MM.1S (cell line): ENCODE data around the gene FAM107B.

Source experiments
- DNase-seq: peaks from one replicate; pipeline ENCODE4 v3.0.0-alpha.2; 2015
- H2AFZ ChIP-seq: fragments of 300-600 bp; sonication (generic); 2 replicates; pipeline ENCODE4 v1.6.0; 2016; ENCODE audit warnings: antibody characterized with exemption, low read length
- H3F3A ChIP-seq: fragments of 300-600 bp; sonication (generic); 2 replicates; pipeline ENCODE4 v1.6.1; 2016; ENCODE audit warnings: mild to moderate bottlenecking, antibody characterized with exemption, low read length, moderate library complexity, mixed read lengths; ENCODE audit not compliant: insufficient read depth
- H3K27ac ChIP-seq: fragments of 300-600 bp; sonication (generic); 2 replicates; pipeline ENCODE4 v1.5.1; 2016; ENCODE audit warnings: mild to moderate bottlenecking, low read length
- H3K27me3 ChIP-seq: fragments of 300-600 bp; sonication (generic); replicated peaks from 2 replicates; pipeline ENCODE4 v1.6.0; 2016; ENCODE audit warnings: low read length; ENCODE audit not compliant: insufficient read depth
- H3K36me3 ChIP-seq: fragments of 300-600 bp; sonication (generic); replicated peaks from 2 replicates; pipeline ENCODE4 v1.6.1; 2016; ENCODE audit warnings: mild to moderate bottlenecking, low read length, mixed read lengths; ENCODE audit not compliant: insufficient read depth
- H3K4me1 ChIP-seq: fragments of 300-600 bp; sonication (generic); 2 replicates; pipeline ENCODE4 v1.6.1; 2016; ENCODE audit warnings: low read length, mixed read lengths
- H3K4me2 ChIP-seq: fragments of 300-600 bp; sonication (generic); 2 replicates; pipeline ENCODE4 v1.6.0; 2016; ENCODE audit warnings: low read depth, low read length
- H3K4me3 ChIP-seq: fragments of 300-600 bp; sonication (generic); 2 replicates; pipeline ENCODE4 v1.5.1; 2016; ENCODE audit warnings: low read length, mixed read lengths
- H3K79me2 ChIP-seq: fragments of 300-600 bp; sonication (generic); 2 replicates; pipeline ENCODE4 v1.6.1; 2016; ENCODE audit warnings: mixed run types, low read length, mixed read lengths
- H3K9ac ChIP-seq: fragments of 300-600 bp; sonication (generic); 2 replicates; pipeline ENCODE4 v1.6.1; 2016; ENCODE audit warnings: low read length, mixed read lengths
- H3K9me2 ChIP-seq: fragments of 300-600 bp; sonication (generic); replicated peaks from 2 replicates; pipeline ENCODE4 v1.6.1; 2016; ENCODE audit warnings: mild to moderate bottlenecking, low read length, mixed read lengths; ENCODE audit not compliant: insufficient read depth
- H3K9me3 ChIP-seq: fragments of 300-600 bp; sonication (generic); replicated peaks from 2 replicates; pipeline ENCODE4 v1.6.1; 2016; ENCODE audit warnings: mild to moderate bottlenecking, low read length, mixed read lengths; ENCODE audit not compliant: insufficient read depth
- H4K20me1 ChIP-seq: fragments of 300-600 bp; sonication (generic); 2 replicates; pipeline ENCODE4 v1.6.1; 2016; ENCODE audit warnings: mild to moderate bottlenecking, low read length, moderate library complexity, mixed read lengths; ENCODE audit not compliant: insufficient read depth
- EZH2 ChIP-seq: fragments of 300-600 bp; sonication (generic); optimal IDR thresholded peaks from 2 replicates; pipeline ENCODE3; 2017; ENCODE audit warnings: low read depth, mild to moderate bottlenecking, antibody characterized with exemption, low read length, mixed read lengths
- EZH2phosphoT487 ChIP-seq: fragments of 300-600 bp; sonication (generic); IDR thresholded peaks from 2 replicates; pipeline ENCODE4 v1.6.1; 2018; ENCODE audit warnings: antibody characterized with exemption, low read length
- TF ChIP-seq, protein P1 (sequence below): fragments of 300-600 bp; sonication (generic); IDR thresholded peaks from 2 replicates; pipeline ENCODE4 v1.5.1; 2016; ENCODE audit warnings: antibody characterized with exemption, low read length, mixed read lengths

FAM107B gene

DNA sequence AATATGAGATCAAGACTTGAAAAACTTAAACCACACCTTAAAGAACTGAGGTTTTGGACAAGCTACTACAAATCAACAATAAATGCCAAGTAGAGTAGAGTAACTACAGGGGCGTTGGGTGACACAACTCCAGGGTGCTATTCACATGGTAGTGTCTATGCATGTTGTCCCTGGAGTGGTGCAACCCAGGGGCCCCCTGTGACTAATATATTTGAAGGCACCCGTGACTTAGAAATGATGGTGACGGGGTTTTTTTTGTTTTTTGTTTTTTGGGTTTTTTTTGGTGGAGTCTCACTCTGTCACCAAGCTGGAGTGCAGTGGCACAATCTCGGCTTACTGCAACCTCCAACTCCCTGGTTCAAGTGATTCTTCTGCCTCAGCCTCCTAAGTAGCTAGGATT lies 106.9 kb downstream of the FAM107B start:
- Histone ChIP-seq H3K27me3 (no peaks in the 10 kb centered on the region), H4K20me1 (no peaks in the 10 kb centered on the region), H3K9me3 (no peaks in the 10 kb centered on the region), H2AFZ (no peak overlapping the region), H3K4me3 (no peak overlapping the region), H3F3A (no peaks in the 10 kb centered on the region), H3K27ac (no peak overlapping the region), H3K9me2 (no peaks in the 10 kb centered on the region), H3K4me2 (no peak overlapping the region), H3K9ac (no peak overlapping the region), H3K4me1 (0 out of 2 replicates have a peak, but pooled peaks cover 5% of the 10 kb centered on the region), H3K36me3 (no peaks in the 10 kb centered on the region), H3K79me2 (no peaks in the 10 kb centered on the region)
- TF ChIP-seq, protein P1, sequence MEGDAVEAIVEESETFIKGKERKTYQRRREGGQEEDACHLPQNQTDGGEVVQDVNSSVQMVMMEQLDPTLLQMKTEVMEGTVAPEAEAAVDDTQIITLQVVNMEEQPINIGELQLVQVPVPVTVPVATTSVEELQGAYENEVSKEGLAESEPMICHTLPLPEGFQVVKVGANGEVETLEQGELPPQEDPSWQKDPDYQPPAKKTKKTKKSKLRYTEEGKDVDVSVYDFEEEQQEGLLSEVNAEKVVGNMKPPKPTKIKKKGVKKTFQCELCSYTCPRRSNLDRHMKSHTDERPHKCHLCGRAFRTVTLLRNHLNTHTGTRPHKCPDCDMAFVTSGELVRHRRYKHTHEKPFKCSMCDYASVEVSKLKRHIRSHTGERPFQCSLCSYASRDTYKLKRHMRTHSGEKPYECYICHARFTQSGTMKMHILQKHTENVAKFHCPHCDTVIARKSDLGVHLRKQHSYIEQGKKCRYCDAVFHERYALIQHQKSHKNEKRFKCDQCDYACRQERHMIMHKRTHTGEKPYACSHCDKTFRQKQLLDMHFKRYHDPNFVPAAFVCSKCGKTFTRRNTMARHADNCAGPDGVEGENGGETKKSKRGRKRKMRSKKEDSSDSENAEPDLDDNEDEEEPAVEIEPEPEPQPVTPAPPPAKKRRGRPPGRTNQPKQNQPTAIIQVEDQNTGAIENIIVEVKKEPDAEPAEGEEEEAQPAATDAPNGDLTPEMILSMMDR: no peak
- TF ChIP-seq EZH2phosphoT487 (no peak), EZH2 (no peak)
- no peak for DNase-seq

DNA sequence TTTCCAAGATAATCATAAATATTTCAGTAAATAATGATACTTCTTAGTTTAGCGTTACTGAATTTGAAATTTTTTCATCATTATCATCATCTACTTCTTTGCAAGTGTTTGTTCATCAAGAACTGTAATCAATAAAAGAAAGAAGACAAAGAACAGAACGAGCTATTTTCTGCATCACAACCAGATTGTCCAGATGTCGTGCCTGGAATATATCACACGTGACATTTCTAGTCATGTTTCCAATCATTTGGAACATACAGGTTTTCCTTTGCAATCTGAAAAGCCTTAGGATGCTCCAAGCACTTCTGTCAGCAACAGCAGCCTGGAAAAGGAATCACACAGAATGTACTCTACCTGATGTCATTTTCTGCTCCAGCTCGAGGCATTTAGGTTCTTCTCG lies 107.4 kb downstream of the FAM107B start:
- Histone ChIP-seq H3K27ac (no peak overlapping the region), H3K79me2 (no peaks in the 10 kb centered on the region), H3K9me3 (no peaks in the 10 kb centered on the region)

DNA sequence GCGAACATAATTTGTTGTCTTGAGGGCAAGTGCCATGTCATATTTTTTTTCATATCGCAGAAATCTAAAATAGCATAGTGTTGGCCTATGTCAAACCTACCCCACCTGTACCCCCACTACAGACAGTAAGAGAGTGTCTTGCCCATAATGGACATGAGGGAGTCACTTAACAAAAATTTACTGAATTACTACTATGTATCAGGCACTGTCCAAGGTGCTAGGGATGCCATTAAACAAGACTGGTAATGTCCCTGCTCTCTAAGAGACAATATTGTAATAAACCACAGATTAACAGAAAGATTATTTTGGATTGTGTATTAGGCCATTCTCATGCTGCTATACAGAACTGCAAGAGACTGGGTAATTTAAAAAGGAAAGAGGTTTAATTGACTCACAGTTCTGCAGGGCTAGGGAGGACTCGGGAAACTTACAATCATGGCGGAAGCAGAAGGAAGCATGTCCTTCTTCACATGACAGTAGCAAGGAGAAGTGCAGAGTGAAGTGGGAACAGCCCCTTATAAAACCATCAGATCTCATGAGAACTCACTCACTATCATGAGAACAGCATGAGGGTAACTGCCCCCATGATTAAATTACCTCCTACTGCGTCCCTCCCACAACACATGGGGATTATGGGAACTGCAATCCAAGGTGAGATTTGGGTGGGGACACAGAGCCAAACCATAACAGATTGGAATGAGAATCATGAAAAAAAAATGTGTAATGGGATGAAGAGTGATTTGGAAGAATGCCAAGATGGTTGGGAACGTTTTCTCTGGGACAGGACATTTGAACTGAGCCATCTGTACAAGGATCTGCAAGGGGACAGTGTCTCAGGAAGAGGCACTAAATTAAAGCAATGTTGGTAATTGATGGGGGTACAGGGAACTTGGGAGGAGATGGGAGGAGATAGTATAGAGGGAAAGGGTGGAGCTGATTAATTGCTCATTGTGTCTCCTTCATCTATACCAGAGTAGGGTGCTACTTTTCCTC lies 108.5 kb downstream of the FAM107B start:
- TF ChIP-seq, protein P1: no peak
- no peak for TF ChIP-seq EZH2phosphoT487
- TF ChIP-seq EZH2: no peak
- H3K27me3 ChIP-seq: no peaks in the 10 kb centered on the region
- H3K27ac ChIP-seq: no peak overlapping the region
- no peaks in the 10 kb centered on the region for H3K79me2 ChIP-seq
- H3K36me3 ChIP-seq: no peaks in the 10 kb centered on the region
- no peaks in the 10 kb centered on the region for H3K9me3 ChIP-seq
- no peaks in the 10 kb centered on the region for H3F3A ChIP-seq
- H4K20me1 ChIP-seq: no peaks in the 10 kb centered on the region
- DNase-seq: no peak
- H2AFZ ChIP-seq: no peak overlapping the region
- H3K4me2 ChIP-seq: no peak overlapping the region
- H3K9me2 ChIP-seq: no peaks in the 10 kb centered on the region
- H3K4me1 ChIP-seq: peaks cover 4% of the 10 kb centered on the region
- no peak overlapping the region for H3K9ac ChIP-seq
- no peak overlapping the region for H3K4me3 ChIP-seq

More for the DNA sequence above, 107.4 kb downstream of the FAM107B start:
- no peaks in the 10 kb centered on the region for H3F3A ChIP-seq
- H3K4me3 ChIP-seq: no peak overlapping the region
- no peaks in the 10 kb centered on the region for H3K9me2 ChIP-seq
- no peaks in the 10 kb centered on the region for H4K20me1 ChIP-seq
- H3K9ac ChIP-seq: no peak overlapping the region
- H2AFZ ChIP-seq: no peak overlapping the region
- no peak for TF ChIP-seq EZH2phosphoT487
- TF ChIP-seq, protein P1: no peak
- no peak for TF ChIP-seq EZH2
- no peak for DNase-seq
- 0 out of 2 replicates have a peak, but pooled peaks cover 5% of the 10 kb centered on the region for H3K4me1 ChIP-seq
- no peak overlapping the region for H3K4me2 ChIP-seq
- no peaks in the 10 kb centered on the region for H3K27me3 ChIP-seq
- no peaks in the 10 kb centered on the region for H3K36me3 ChIP-seq
